Upper lobe of left lung (tissue), 4 donors: ENCODE results near the gene GCK.

ENCODE experiments used
- POLR2A ChIP-seq, 4 donors: fragments of 450-650 bp; IDR thresholded peaks; one replicate each; pipeline ENCODE4 v1.5.1; 2016 to 2017; ENCODE audit warnings: antibody characterized with exemption in 4 of 4, mild to moderate bottlenecking in 2 of 4
- TF ChIP-seq, protein P1 (sequence below), 6 experiments: fragments of 450-650 bp in 4 of 6; fragments of 200-600 bp in 2 of 6; sonication (generic) in 2 of 6; IDR thresholded peaks; one replicate each; pipeline ENCODE4 v1.5.1; 2016 to 2019; ENCODE audit warnings: antibody characterized with exemption in 6 of 6

DNA sequence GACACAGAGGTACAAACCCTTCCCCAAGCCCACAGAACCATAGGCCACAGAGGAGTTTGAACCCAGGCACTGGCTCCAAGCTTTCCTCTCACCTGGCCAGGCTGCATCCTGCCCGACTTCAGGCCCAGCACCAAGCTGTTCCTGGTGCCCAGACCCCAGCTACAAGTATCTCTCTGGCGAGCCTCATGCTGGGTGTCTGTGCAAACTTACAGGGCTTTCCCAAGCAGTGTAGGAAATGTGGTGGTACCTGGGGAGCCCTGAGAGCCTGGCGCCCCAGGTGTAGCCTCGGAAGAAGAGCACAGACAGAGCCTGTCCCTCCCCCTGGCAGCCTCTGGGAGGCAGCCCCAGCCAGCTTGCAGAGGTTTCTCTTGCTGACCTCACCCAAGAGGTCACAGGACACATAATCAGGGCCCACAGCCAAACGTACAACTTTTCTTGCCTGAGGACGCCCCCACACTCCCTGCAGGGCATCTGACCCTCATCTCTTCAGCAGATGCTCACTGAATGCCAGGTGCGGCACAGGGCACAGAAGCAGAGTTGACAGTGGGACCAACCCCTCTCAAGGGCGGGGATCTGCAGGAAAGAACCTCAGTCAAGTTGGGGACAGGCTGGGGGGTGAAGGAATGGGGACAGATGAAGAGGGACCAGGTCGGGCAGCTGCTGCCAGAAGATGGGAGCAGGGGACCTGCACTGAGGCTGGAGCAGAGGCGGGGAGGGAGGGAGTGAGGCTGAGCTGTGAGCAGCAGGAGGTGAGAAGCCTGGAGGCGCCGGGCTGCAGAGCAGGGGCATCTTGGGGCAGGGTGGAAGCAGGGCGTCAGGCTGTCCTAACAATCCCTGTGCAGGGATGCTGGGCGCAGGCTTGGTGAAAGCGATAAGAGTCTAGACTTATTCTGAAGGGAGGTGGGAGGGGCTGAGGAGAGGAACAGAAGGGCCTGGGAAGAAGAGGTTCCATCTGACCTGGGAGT lies 31.8 kb downstream of the GCK start:
- no peak for TF ChIP-seq POLR2A (IDR thresholded peaks at IDR 0.05)
- TF ChIP-seq, protein P1, sequence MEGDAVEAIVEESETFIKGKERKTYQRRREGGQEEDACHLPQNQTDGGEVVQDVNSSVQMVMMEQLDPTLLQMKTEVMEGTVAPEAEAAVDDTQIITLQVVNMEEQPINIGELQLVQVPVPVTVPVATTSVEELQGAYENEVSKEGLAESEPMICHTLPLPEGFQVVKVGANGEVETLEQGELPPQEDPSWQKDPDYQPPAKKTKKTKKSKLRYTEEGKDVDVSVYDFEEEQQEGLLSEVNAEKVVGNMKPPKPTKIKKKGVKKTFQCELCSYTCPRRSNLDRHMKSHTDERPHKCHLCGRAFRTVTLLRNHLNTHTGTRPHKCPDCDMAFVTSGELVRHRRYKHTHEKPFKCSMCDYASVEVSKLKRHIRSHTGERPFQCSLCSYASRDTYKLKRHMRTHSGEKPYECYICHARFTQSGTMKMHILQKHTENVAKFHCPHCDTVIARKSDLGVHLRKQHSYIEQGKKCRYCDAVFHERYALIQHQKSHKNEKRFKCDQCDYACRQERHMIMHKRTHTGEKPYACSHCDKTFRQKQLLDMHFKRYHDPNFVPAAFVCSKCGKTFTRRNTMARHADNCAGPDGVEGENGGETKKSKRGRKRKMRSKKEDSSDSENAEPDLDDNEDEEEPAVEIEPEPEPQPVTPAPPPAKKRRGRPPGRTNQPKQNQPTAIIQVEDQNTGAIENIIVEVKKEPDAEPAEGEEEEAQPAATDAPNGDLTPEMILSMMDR (IDR thresholded peaks at IDR 0.05) = no peak
